DOHH2 (cell line): Measurements from ENCODE around the gene BTF3.

Experiments
- CTCF ChIP-seq: fragments of 200-600 bp; sonication (generic); IDR thresholded peaks from one replicate; pipeline ENCODE4 v1.5.1; 2014; ENCODE audit warnings: antibody characterized with exemption, mild to moderate bottlenecking, low read depth, low read length; ENCODE audit not compliant: poor library complexity, severe bottlenecking
- EZH2phosphoT487 ChIP-seq: fragments of 200-600 bp; sonication (generic); IDR thresholded peaks from 2 replicates; pipeline ENCODE4 v1.6.1; 2017; ENCODE audit warnings: borderline replicate concordance, mild to moderate bottlenecking, antibody characterized with exemption, low read length, moderate library complexity, mixed read lengths

GRCh38 chr5:73523861-73524260 lies 25.6 kb downstream of the BTF3 start:
- TF ChIP-seq CTCF, result no peak
- TF ChIP-seq EZH2phosphoT487, result no peak
